Measurements from ENCODE around the gene MAML1.

Gene MAML1

DNA sequence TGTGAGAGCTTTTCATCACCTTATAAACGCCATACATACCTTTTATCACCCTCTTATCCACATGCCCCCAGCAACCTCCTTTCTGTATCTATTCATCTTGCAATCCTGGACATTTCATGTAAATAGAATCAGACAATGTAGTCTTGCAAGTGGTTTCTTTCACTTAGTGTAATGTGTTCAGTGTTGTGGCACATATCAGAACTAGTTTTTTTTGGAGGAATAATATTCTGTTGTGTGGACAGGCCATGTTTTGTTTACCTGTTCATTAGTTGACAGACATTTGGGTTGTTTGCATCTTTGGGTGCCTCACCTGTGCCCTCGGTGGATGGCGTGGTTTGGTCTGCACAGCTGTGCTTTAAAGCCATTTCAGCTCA, 89.4 kb downstream of the MAML1 start:
- ATAC-seq (no peak), DNase-seq (no peak)

- ATAC-seq: no peak
- no peak for DNase-seq
Measured at GRCh38 chr5:179822444-179822990, 89.9 kb downstream of the MAML1 start.

DNA sequence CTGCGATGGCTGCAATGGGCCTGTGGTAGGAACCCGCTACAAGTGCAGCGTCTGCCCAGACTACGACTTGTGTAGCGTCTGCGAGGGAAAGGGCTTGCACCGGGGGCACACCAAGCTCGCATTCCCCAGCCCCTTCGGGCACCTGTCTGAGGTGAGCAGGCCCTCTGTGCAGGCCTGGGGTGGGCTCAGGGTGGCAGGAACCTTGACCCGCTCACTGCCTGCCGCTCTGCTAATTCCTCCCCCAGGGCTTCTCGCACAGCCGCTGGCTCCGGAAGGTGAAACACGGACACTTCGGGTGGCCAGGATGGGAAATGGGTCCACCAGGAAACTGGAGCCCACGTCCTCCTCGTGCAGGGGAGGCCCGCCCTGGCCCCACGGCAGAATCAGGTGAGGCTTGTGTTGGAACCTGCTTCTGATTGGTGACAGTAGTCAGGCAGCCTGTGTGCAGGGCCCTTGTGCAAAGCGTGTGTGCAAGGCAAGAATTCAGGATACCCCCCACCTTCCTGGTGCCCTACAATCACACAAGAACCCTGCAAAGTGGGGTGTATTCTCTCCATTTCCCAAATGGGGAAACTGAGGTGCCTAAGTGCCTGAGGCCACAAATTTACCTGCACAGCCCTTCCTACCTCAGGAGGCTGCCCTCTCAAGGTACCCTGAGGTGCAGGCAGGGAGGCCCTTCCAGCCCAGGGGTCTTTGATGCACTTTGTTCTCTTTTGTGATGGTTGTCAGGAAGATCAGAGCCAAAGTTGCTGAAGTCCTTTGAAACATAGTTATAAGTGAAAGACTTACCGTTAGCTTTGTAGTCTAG, 91.5 kb downstream of the MAML1 start:
- ATAC-seq: no peak
- no peak for DNase-seq

DNA sequence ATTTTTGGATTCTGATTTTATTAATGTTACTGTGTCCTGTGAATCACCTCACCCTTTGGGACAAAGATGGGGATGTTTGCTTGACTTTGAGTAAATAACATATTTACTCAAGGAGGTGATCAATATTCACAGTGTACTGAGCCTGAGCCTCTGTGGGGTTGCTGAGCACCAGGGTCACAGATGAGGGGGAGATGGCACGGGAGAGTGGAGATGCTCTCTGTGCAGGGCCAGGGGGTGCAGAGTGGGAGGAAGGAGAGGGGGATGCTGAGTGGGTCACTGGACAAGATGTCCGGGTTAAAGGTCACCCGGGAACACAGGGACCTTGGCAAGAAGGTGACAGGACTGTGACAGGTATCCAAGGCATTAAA, 92.1 kb downstream of the MAML1 start:
- DNase-seq (no peak), ATAC-seq (no peak)

DNA sequence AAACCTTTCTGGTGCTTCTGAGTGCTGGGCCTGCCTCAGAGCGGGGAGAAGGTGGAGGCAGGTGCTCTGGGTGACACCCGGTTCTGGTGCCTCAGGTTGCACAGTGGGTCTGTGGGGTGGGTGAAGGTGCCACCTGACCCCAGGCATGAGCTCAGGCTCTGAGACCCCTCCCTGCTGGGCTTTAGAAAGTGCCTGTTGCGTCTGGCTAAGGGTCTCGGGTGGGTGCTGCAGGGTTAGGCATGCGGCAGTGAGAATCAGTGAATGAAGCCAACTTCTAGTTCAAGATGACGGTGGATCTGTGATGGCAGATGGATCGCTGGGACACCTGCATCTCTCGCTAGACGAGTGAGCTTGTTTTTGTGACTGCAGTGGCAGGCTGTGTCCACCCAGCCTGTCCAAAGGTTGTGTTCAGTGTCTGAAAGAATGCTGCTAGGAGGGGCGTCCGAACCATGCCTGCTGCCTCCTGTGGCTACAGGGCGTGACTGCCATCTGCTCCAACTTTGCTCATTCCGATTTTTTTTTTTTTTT, 93.1 kb downstream of the MAML1 start:
- no peak for DNase-seq

More for the DNA sequence above, 93.1 kb downstream of the MAML1 start:
- no peak for ATAC-seq
